Fibroblast of peridontal ligament (primary cell): ENCODE data around the gene GM2A.

Experiments used
- DNase-seq: peaks from one replicate; pipeline ENCODE4 v3.0.0-alpha.2; 2010; ENCODE audit errors: extremely low read depth

The GM2A gene

GRCh38 chr5:151252762-151253604, at the start of gene GM2A:
Gene GM2A, plus strand, starts transcription at chr5:151253185. Its CDS starts 32 bp downstream, at chr5:151253217.
- peak; percentile 99 for DNase-seq

GRCh38 chr5:151204051-151204450, 48.9 kb upstream of the GM2A start:
- no peak for DNase-seq

- no peak for DNase-seq
These were observed 47.6 kb upstream of the GM2A start for GRCh38 chr5:151205411-151205810.

GRCh38 chr5:151208481-151208914, 44.5 kb upstream of the GM2A start:
- DNase-seq, result no peak

- no peak for DNase-seq
These were observed 40.6 kb upstream of the GM2A start for GRCh38 chr5:151212406-151212798.

- DNase-seq, result no peak
These were observed 39.0 kb upstream of the GM2A start for GRCh38 chr5:151213803-151214613.

- DNase-seq, result no peak
These were observed 38.1 kb upstream of the GM2A start for GRCh38 chr5:151214614-151215545.

- DNase-seq, result no peak
These were observed 37.5 kb upstream of the GM2A start for GRCh38 chr5:151215546-151215880.

GRCh38 chr5:151216781-151217180, 36.2 kb upstream of the GM2A start:
- DNase-seq, result no peak

- no peak for DNase-seq
These were observed 34.8 kb upstream of the GM2A start for GRCh38 chr5:151218177-151218576.

GRCh38 chr5:151219138-151219537, 33.8 kb upstream of the GM2A start:
- no peak for DNase-seq

- DNase-seq, result no peak
These were observed 33.2 kb upstream of the GM2A start for GRCh38 chr5:151219789-151220188.

- peak; percentile 34 for DNase-seq
These were observed 31.4 kb upstream of the GM2A start for GRCh38 chr5:151221574-151221973.

- DNase-seq, result no peak
These were observed 30.8 kb upstream of the GM2A start for GRCh38 chr5:151222054-151222789.

GRCh38 chr5:151222790-151223446, 30.1 kb upstream of the GM2A start:
- DNase-seq, result no peak

- DNase-seq, result peak; percentile 54
These were observed 29.3 kb upstream of the GM2A start, which contains the start of gene CCDC69 for GRCh38 chr5:151223447-151224264. Gene CCDC69, minus strand, starts transcription at chr5:151224092. Its CDS starts 122 bp downstream, at chr5:151223970.

- no peak for DNase-seq
These were observed 28.6 kb upstream of the GM2A start for GRCh38 chr5:151224372-151224771.

- no peak for DNase-seq
These were observed 27.9 kb upstream of the GM2A start for GRCh38 chr5:151225071-151225470.

- DNase-seq, result no peak
These were observed 27.5 kb upstream of the GM2A start for GRCh38 chr5:151225475-151225874.
